CD8-positive, alpha-beta memory T cell (primary cell): ENCODE data around the gene CDK8. TPM values are rescaled to one million over a fixed set of nuclear protein-coding genes. Genes with fewer than 3 reads are reported as not detected.

ENCODE experiments used
- CTCF ChIA-PET: fragments of 350-600 bp; sonication (Branson Sonifier 250); formaldehyde crosslinking; loops from one replicate; lab custom pipeline; 2021; ENCODE audit warnings: antibody characterized with exemption; lab: Charles Lee
- POLR2A ChIA-PET: fragments of 350-600 bp; sonication (Branson Sonifier 250); formaldehyde crosslinking; loops from one replicate; lab custom pipeline; 2021; ENCODE audit warnings: antibody characterized with exemption; lab: Charles Lee
- DNase-seq, 5 donors: peaks; one replicate each; pipeline versions ENCODE4 v3.0.0 to v3.0.0-alpha.2; 2020 to 2022; ENCODE audit warnings: mixed read lengths in 1 of 5
- H3K27ac ChIP-seq: one replicate; pipeline ENCODE4 v1.7.0; 2013; ENCODE audit warnings: low read depth, mild to moderate bottlenecking, low read length, moderate library complexity
- H3K27me3 ChIP-seq: 2 replicates; pipeline ENCODE4 v1.7.0; 2013; ENCODE audit warnings: low read length, mild to moderate bottlenecking; ENCODE audit not compliant: insufficient read depth, poor library complexity, severe bottlenecking
- H3K36me3 ChIP-seq: 2 replicates; pipeline ENCODE4 v1.7.0; 2013; ENCODE audit warnings: mild to moderate bottlenecking, low read length, moderate library complexity; ENCODE audit not compliant: insufficient read depth
- H3K4me1 ChIP-seq: 2 replicates; pipeline ENCODE4 v1.7.0; 2013; ENCODE audit warnings: mild to moderate bottlenecking, low read length, moderate library complexity; ENCODE audit not compliant: insufficient read depth
- H3K4me3 ChIP-seq: 2 replicates; pipeline ENCODE4 v1.7.0; 2013; ENCODE audit warnings: mild to moderate bottlenecking, low read length
- H3K9me3 ChIP-seq: 2 replicates; pipeline ENCODE4 v1.7.0; 2013; ENCODE audit warnings: mild to moderate bottlenecking, low read length
- H3K27ac Mint-ChIP-seq, 8 donors: one replicate each; pipeline ENCODE4 v1.8.0; 2020 to 2021; ENCODE audit warnings: mixed read lengths in 8 of 8, mild to moderate bottlenecking in 6 of 8, inconsistent platforms in 3 of 8, moderate library complexity in 3 of 8
- H3K27me3 Mint-ChIP-seq, 2 donors: one replicate each; pipeline ENCODE4 v1.8.0; 2020 to 2021; ENCODE audit warnings: mixed read lengths in 2 of 2, mild to moderate bottlenecking in 1 of 2, moderate library complexity in 1 of 2
- H3K36me3 Mint-ChIP-seq, 3 donors: one replicate each; pipeline ENCODE4 v1.8.0; 2020 to 2021; ENCODE audit warnings: mixed read lengths in 3 of 3, inconsistent platforms in 1 of 3, mild to moderate bottlenecking in 1 of 3
- H3K4me1 Mint-ChIP-seq, 3 donors: one replicate each; pipeline ENCODE4 v1.8.0; 2020 to 2021; ENCODE audit warnings: mixed read lengths in 3 of 3, inconsistent platforms in 1 of 3, mild to moderate bottlenecking in 1 of 3
- H3K4me3 Mint-ChIP-seq, 7 donors: one replicate each; pipeline ENCODE4 v1.8.0; 2020 to 2021; ENCODE audit warnings: mixed read lengths in 7 of 7, mild to moderate bottlenecking in 6 of 7, moderate library complexity in 4 of 7, inconsistent platforms in 2 of 7
- H3K9me3 Mint-ChIP-seq, 5 donors: one replicate each; pipeline ENCODE4 v1.8.0; 2020 to 2022; ENCODE audit warnings: mixed read lengths in 5 of 5, mild to moderate bottlenecking in 3 of 5, moderate library complexity in 2 of 5, inconsistent platforms in 1 of 5
- polyA plus RNA-seq: library from polyadenylated mRNA; unstranded; fragments of 300-500 nt; fragmentation: Illumina TruSeq; gene quantifications from one replicate; pipeline ENCODE4 v1.2.3, GENCODE V29; 2021
- total RNA-seq, 2 experiments: library from RNA; stranded (reverse); gene quantifications; one replicate each; pipeline ENCODE4 v1.2.3, GENCODE V29; 2021

The CDK8 gene
- total and polyA plus RNA-seq, 3 experiments from 2014 or later, result 4.8 to 28.0 (median 27.9) TPM

- Mint-ChIP-seq H3K4me1 (peaks cover 19 to 25% (median 20%) of the 10 kb centered on the region in 3 donors), H3K27me3 (no peaks in the 10 kb centered on the region), H3K4me3 (no peak overlapping the region), H3K9me3 (no peaks in the 10 kb centered on the region), H3K27ac (no peak overlapping the region), H3K36me3 (peaks cover 0 to 38% (median 24%) of the 10 kb centered on the region in 3 donors)
- no peak for DNase-seq
- Histone ChIP-seq H3K9me3 (no peaks in the 10 kb centered on the region), H3K36me3 (peaks cover 5% of the 10 kb centered on the region), H3K27me3 (no peaks in the 10 kb centered on the region), H3K4me1 (no peaks in the 10 kb centered on the region), H3K27ac (no peak overlapping the region), H3K4me3 (no peak overlapping the region)
- CTCF ChIA-PET, result no interaction called here
- POLR2A ChIA-PET, result no interaction called here
Observed at GRCh38 chr13:26384587-26384986, 130.7 kb downstream of the CDK8 start.

- Mint-ChIP-seq H3K4me3 (no peak overlapping the region), H3K36me3 (peaks cover 0 to 47% (median 28%) of the 10 kb centered on the region in 3 donors), H3K27ac (peak overlapping the region in 2 of 8 donors; percentile 21 to 43), H3K4me1 (peaks cover 11 to 16% (median 15%) of the 10 kb centered on the region in 3 donors), H3K9me3 (no peaks in the 10 kb centered on the region), H3K27me3 (no peaks in the 10 kb centered on the region)
- ChIA-PET CTCF (no interaction called here), POLR2A (no interaction called here)
- Histone ChIP-seq H3K4me1 (no peaks in the 10 kb centered on the region), H3K36me3 (peaks cover 5% of the 10 kb centered on the region), H3K9me3 (no peaks in the 10 kb centered on the region), H3K4me3 (no peak overlapping the region), H3K27ac (no peak overlapping the region), H3K27me3 (no peaks in the 10 kb centered on the region)
- no peak for DNase-seq
Observed at GRCh38 chr13:26386026-26386425, 132.1 kb downstream of the CDK8 start.

- H3K9me3 Mint-ChIP-seq, result no peaks in the 10 kb centered on the region
- no peak for DNase-seq
- Histone ChIP-seq H3K4me1 (no peaks in the 10 kb centered on the region), H3K27ac (no peak overlapping the region), H3K36me3 (peaks cover 5% of the 10 kb centered on the region), H3K27me3 (no peaks in the 10 kb centered on the region), H3K9me3 (no peaks in the 10 kb centered on the region), H3K4me3 (no peak overlapping the region)
- H3K36me3 Mint-ChIP-seq, result peaks cover 0 to 45% (median 23%) of the 10 kb centered on the region in 3 donors
- no peaks in the 10 kb centered on the region for H3K27me3 Mint-ChIP-seq
- ChIA-PET CTCF (no interaction called here), POLR2A (no interaction called here)
- peak overlapping the region in 1 of 8 donors; percentile 75 for H3K27ac Mint-ChIP-seq
- no peaks in the 10 kb centered on the region for H3K4me1 Mint-ChIP-seq
- H3K4me3 Mint-ChIP-seq, result no peak overlapping the region
Observed at GRCh38 chr13:26390203-26390602, 136.3 kb downstream of the CDK8 start.

DNA sequence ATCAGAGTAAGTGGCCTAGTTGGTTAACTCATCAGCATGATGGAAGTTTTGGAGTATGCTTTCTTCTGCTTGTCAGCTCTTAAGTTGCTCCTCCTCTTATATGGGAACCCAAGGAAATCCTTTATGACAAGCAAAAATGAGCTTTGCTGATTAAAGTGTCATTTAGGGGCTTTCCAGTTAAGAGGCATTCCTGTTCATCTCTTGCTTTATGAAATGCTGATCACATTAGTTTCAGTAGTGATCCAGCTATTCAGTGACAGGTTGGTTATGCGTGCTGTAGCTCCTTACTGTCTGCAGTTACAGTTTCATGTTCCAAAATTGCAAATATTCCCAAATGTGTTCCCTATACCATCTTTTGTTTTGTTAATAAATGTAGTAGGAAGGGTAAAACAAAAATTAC lies 146.6 kb downstream of the CDK8 start:
- Histone ChIP-seq H3K36me3 (peaks cover 4% of the 10 kb centered on the region), H3K27me3 (no peaks in the 10 kb centered on the region)
- H3K4me1 Mint-ChIP-seq, result no peaks in the 10 kb centered on the region

DNA sequence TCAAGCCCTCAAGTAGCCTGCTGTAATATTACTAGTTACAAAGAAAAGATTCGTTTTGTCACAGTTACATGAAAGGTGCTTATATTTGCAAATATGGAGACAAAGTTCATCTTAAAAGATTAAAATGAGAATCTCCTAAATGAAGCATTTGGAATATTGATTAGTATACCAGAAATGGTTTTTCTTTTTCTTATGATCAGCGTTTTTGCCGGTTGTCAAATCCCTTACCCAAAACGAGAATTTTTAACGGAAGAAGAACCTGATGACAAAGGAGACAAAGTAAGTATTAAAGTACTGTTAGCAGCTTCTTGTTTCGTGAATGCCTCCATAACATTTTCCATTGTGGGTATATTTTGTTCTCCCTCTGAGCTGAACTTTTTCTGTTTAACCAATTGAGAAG lies 147.1 kb downstream of the CDK8 start:
- peaks cover 0 to 72% (median 13%) of the 10 kb centered on the region in 3 donors for H3K36me3 Mint-ChIP-seq
- H3K9me3 ChIP-seq, result no peaks in the 10 kb centered on the region
- no peak overlapping the region for H3K4me3 Mint-ChIP-seq
- H3K4me3 ChIP-seq, result no peak overlapping the region
- H3K27ac Mint-ChIP-seq, result no peak overlapping the region
- H3K9me3 Mint-ChIP-seq, result peaks cover 0 to 1% (median 0%) of the 10 kb centered on the region in 5 donors
- no peaks in the 10 kb centered on the region for H3K4me1 ChIP-seq
- H3K27me3 Mint-ChIP-seq, result no peaks in the 10 kb centered on the region
- ChIA-PET POLR2A (no interaction called here), CTCF (no interaction called here)
- peaks cover 4% of the 10 kb centered on the region for H3K36me3 ChIP-seq
- H3K27ac ChIP-seq, result no peak overlapping the region
- H3K27me3 ChIP-seq, result no peaks in the 10 kb centered on the region
- no peaks in the 10 kb centered on the region for H3K4me1 Mint-ChIP-seq
- DNase-seq, result no peak

More for the DNA sequence above, 146.6 kb downstream of the CDK8 start:
- no peak overlapping the region for H3K27ac ChIP-seq
- no peaks in the 10 kb centered on the region for H3K9me3 Mint-ChIP-seq
- no peak overlapping the region for H3K4me3 Mint-ChIP-seq
- no peak overlapping the region for H3K4me3 ChIP-seq
- H3K4me1 ChIP-seq, result no peaks in the 10 kb centered on the region
- H3K27ac Mint-ChIP-seq, result no peak overlapping the region
- no peaks in the 10 kb centered on the region for H3K9me3 ChIP-seq
- H3K36me3 Mint-ChIP-seq, result peaks cover 0 to 70% (median 14%) of the 10 kb centered on the region in 3 donors
- no peaks in the 10 kb centered on the region for H3K27me3 Mint-ChIP-seq
- ChIA-PET POLR2A (no interaction called here), CTCF (no interaction called here)
- no peak for DNase-seq

DNA sequence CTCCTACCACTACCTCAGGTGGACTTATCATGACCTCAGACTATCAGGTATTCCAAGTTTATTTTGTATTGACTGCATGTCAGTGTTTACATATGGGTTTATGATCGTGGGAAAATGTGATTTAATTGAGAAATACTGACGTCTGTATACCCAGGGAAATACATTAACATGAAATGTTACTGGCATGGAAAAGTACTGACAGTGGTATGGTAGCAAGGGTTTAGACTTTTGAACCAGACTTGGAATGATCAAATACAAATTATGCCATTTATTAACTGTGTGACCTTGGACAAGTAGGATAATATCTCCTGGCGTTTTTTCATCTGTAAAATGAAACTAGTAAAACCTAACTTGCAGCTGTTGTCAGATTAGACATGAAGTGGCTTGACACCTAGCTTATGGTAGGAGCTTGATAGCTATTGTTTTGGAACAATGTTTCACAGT lies 147.7 kb downstream of the CDK8 start:
- H3K4me1 Mint-ChIP-seq, result no peaks in the 10 kb centered on the region
- peaks cover 0 to 1% (median 0%) of the 10 kb centered on the region in 5 donors for H3K9me3 Mint-ChIP-seq
- no peak overlapping the region for H3K4me3 ChIP-seq
- H3K27me3 ChIP-seq, result no peaks in the 10 kb centered on the region
- no peaks in the 10 kb centered on the region for H3K27me3 Mint-ChIP-seq
- peaks cover 0 to 75% (median 17%) of the 10 kb centered on the region in 3 donors for H3K36me3 Mint-ChIP-seq
- CTCF ChIA-PET, result no interaction called here
- POLR2A ChIA-PET, result no interaction called here
- no peak for DNase-seq
- H3K27ac Mint-ChIP-seq, result no peak overlapping the region
- H3K36me3 ChIP-seq, result peaks cover 4% of the 10 kb centered on the region
- no peak overlapping the region for H3K4me3 Mint-ChIP-seq
- H3K4me1 ChIP-seq, result no peaks in the 10 kb centered on the region
- no peaks in the 10 kb centered on the region for H3K9me3 ChIP-seq
- no peak overlapping the region for H3K27ac ChIP-seq

- H3K36me3 ChIP-seq, result peaks cover 4% of the 10 kb centered on the region
- CTCF ChIA-PET, result no interaction called here
- no peak for DNase-seq
- no peaks in the 10 kb centered on the region for H3K27me3 Mint-ChIP-seq
- no peak overlapping the region for H3K4me3 ChIP-seq
- no peak overlapping the region for H3K27ac ChIP-seq
- peaks cover 0 to 50% (median 16%) of the 10 kb centered on the region in 3 donors for H3K36me3 Mint-ChIP-seq
- H3K27ac Mint-ChIP-seq, result peak overlapping the region in 1 of 8 donors; percentile 89
- H3K4me1 ChIP-seq, result no peaks in the 10 kb centered on the region
- H3K9me3 Mint-ChIP-seq, result peaks cover 0 to 1% (median 0%) of the 10 kb centered on the region in 5 donors
- H3K4me3 Mint-ChIP-seq, result peak overlapping the region in 1 of 7 donors; percentile 68
- H3K27me3 ChIP-seq, result no peaks in the 10 kb centered on the region
- H3K4me1 Mint-ChIP-seq, result no peaks in the 10 kb centered on the region
- no peaks in the 10 kb centered on the region for H3K9me3 ChIP-seq
- POLR2A ChIA-PET, result no interaction called here
Observed at GRCh38 chr13:26406791-26407190, 152.9 kb downstream of the CDK8 start.

DNA sequence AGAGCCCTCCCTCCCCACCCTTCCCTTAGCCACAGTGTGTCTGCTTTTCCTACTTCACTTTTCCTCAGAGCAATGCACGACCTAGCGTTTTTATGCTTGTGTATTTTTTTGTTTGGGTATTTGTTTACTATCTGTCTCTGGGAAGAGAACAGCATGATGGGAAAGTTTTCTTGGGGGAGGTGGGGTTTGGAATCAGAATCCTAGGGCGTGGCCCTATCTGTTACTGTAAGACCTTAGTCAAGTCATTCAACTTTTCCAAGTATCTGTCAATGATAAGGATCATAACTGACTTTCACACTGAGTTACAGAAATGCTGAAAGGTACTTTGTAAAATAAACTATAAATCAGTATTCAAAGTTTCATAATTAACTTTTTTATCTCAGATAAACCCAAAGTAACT lies 157.3 kb downstream of the CDK8 start:
- POLR2A ChIA-PET, result interaction anchor here (0.6 kb wide), 1 partner anchor 57 kb away, joined by 3 read pairs; no protein-coding TSS in a partner anchor
- Mint-ChIP-seq H3K36me3 (peaks cover 0 to 12% (median 10%) of the 10 kb centered on the region in 3 donors), H3K4me1 (no peaks in the 10 kb centered on the region), H3K27ac (peak overlapping the region in 1 of 8 donors; percentile 44), H3K27me3 (no peaks in the 10 kb centered on the region), H3K9me3 (peaks cover 0 to 11% (median 3%) of the 10 kb centered on the region in 5 donors), H3K4me3 (no peak overlapping the region)
- H3K4me3 ChIP-seq, result no peak overlapping the region
- H3K9me3 ChIP-seq, result no peaks in the 10 kb centered on the region
- CTCF ChIA-PET, result interaction anchor here (1.2 kb wide), 1 partner anchor 86 kb away, joined by 3 read pairs; no protein-coding TSS in a partner anchor
- no peaks in the 10 kb centered on the region for H3K27me3 ChIP-seq
- no peak overlapping the region for H3K27ac ChIP-seq
- H3K36me3 ChIP-seq, result no peaks in the 10 kb centered on the region
- no peaks in the 10 kb centered on the region for H3K4me1 ChIP-seq
- no peak for DNase-seq
